ENCODE data around the gene IL4I1. TPM values are rescaled to one million over a fixed set of nuclear protein-coding genes. Genes with fewer than 3 reads are reported as not detected.

IL4I1 gene
- total and polyA plus RNA-seq, 4 donors = 0.30 to 1.3 (median 0.61) TPM

GRCh38 chr19:49859682-49860335 is 36.9 kb downstream of the IL4I1 start:
- 87% methylated on average over 16 of the region's 22 CpGs for WGBS (ENCODE audit: insufficient coverage)
- Histone ChIP-seq H3K4me1 (ENCODE audit: control insufficient read depth, insufficient read depth, low read length) (peaks cover 35% of the 10 kb centered on the region), H3K36me3 (ENCODE audit: control insufficient read depth, insufficient read depth, low read length) (peaks cover 100% of the 10 kb centered on the region), H3K4me3 (ENCODE audit: low read depth, low read length) (no peak overlapping the region), H3K27ac (ENCODE audit: low read depth, low read length) (no peak overlapping the region), H3K9me3 (ENCODE audit: control insufficient read depth, insufficient read depth, low read length) (no peaks in the 10 kb centered on the region), H3K27me3 (ENCODE audit: control insufficient read depth, insufficient read depth, low read length) (no peaks in the 10 kb centered on the region)
- DNase-seq (ENCODE audit: low read depth in 4 of 6, low spot score in 6 of 6) = no peak

GRCh38 chr19:49858088-49858985 is 38.4 kb downstream of the IL4I1 start:
- Histone ChIP-seq H3K27me3 (ENCODE audit: control insufficient read depth, insufficient read depth, low read length) (no peaks in the 10 kb centered on the region), H3K9me3 (ENCODE audit: control insufficient read depth, insufficient read depth, low read length) (no peaks in the 10 kb centered on the region), H3K27ac (ENCODE audit: low read depth, low read length) (peak overlapping the region; percentile 33), H3K4me3 (ENCODE audit: low read depth, low read length) (no peak overlapping the region), H3K4me1 (ENCODE audit: control insufficient read depth, insufficient read depth, low read length) (peaks cover 44% of the 10 kb centered on the region), H3K36me3 (ENCODE audit: control insufficient read depth, insufficient read depth, low read length) (peaks cover 98% of the 10 kb centered on the region)
- WGBS (ENCODE audit: insufficient coverage) = 82% methylated on average over 33 of the region's 37 CpGs
- DNase-seq (ENCODE audit: low read depth in 4 of 6, low spot score in 6 of 6) = no peak

- H3K36me3 ChIP-seq (ENCODE audit: control insufficient read depth, insufficient read depth, low read length) = peaks cover 92% of the 10 kb centered on the region
- no peaks in the 10 kb centered on the region for H3K27me3 ChIP-seq (ENCODE audit: control insufficient read depth, insufficient read depth, low read length)
- no peaks in the 10 kb centered on the region for H3K9me3 ChIP-seq (ENCODE audit: control insufficient read depth, insufficient read depth, low read length)
- 80% methylated on average over 4 of the region's 5 CpGs for WGBS (ENCODE audit: insufficient coverage)
- H3K4me3 ChIP-seq (ENCODE audit: low read depth, low read length) = no peak overlapping the region
- H3K27ac ChIP-seq (ENCODE audit: low read depth, low read length) = no peak overlapping the region
- peaks cover 50% of the 10 kb centered on the region for H3K4me1 ChIP-seq (ENCODE audit: control insufficient read depth, insufficient read depth, low read length)
- DNase-seq (ENCODE audit: low read depth in 4 of 6, low spot score in 6 of 6) = no peak
These were observed 38.9 kb downstream of the IL4I1 start for GRCh38 chr19:49857838-49858087.

GRCh38 chr19:49857061-49857837 is 39.4 kb downstream of the IL4I1 start:
- Histone ChIP-seq H3K4me3 (ENCODE audit: low read depth, low read length) (no peak overlapping the region), H3K27ac (ENCODE audit: low read depth, low read length) (no peak overlapping the region), H3K27me3 (ENCODE audit: control insufficient read depth, insufficient read depth, low read length) (no peaks in the 10 kb centered on the region), H3K4me1 (ENCODE audit: control insufficient read depth, insufficient read depth, low read length) (peaks cover 50% of the 10 kb centered on the region), H3K36me3 (ENCODE audit: control insufficient read depth, insufficient read depth, low read length) (peaks cover 87% of the 10 kb centered on the region), H3K9me3 (ENCODE audit: control insufficient read depth, insufficient read depth, low read length) (no peaks in the 10 kb centered on the region)
- 89% methylated on average over 26 of the region's 26 CpGs for WGBS (ENCODE audit: insufficient coverage)
- no peak for DNase-seq (ENCODE audit: low read depth in 4 of 6, low spot score in 6 of 6)

- no peak for DNase-seq (ENCODE audit: low read depth in 4 of 6, low spot score in 6 of 6)
- H3K36me3 ChIP-seq (ENCODE audit: control insufficient read depth, insufficient read depth, low read length) = peaks cover 83% of the 10 kb centered on the region
These were observed 40.1 kb downstream of the IL4I1 start for GRCh38 chr19:49856574-49857021.

GRCh38 chr19:49855676-49856573 is 40.8 kb downstream of the IL4I1 start:
- 80% methylated on average over 17 of the region's 21 CpGs for WGBS (ENCODE audit: insufficient coverage)
- DNase-seq (ENCODE audit: low read depth in 4 of 6, low spot score in 6 of 6) = no peak
- H3K9me3 ChIP-seq (ENCODE audit: control insufficient read depth, insufficient read depth, low read length) = no peaks in the 10 kb centered on the region
- H3K27ac ChIP-seq (ENCODE audit: low read depth, low read length) = no peak overlapping the region
- peaks cover 77% of the 10 kb centered on the region for H3K36me3 ChIP-seq (ENCODE audit: control insufficient read depth, insufficient read depth, low read length)
- H3K27me3 ChIP-seq (ENCODE audit: control insufficient read depth, insufficient read depth, low read length) = no peaks in the 10 kb centered on the region
- no peak overlapping the region for H3K4me3 ChIP-seq (ENCODE audit: low read depth, low read length)
- H3K4me1 ChIP-seq (ENCODE audit: control insufficient read depth, insufficient read depth, low read length) = peaks cover 53% of the 10 kb centered on the region

More at GRCh38 chr19:49856574-49857021, 40.1 kb downstream of the IL4I1 start:
- no peaks in the 10 kb centered on the region for H3K27me3 ChIP-seq (ENCODE audit: control insufficient read depth, insufficient read depth, low read length)
- no peak overlapping the region for H3K4me3 ChIP-seq (ENCODE audit: low read depth, low read length)
- no peak overlapping the region for H3K27ac ChIP-seq (ENCODE audit: low read depth, low read length)
- H3K4me1 ChIP-seq (ENCODE audit: control insufficient read depth, insufficient read depth, low read length) = peaks cover 56% of the 10 kb centered on the region
- H3K9me3 ChIP-seq (ENCODE audit: control insufficient read depth, insufficient read depth, low read length) = no peaks in the 10 kb centered on the region
- WGBS (ENCODE audit: insufficient coverage) = 92% methylated on average over 12 of the region's 18 CpGs

- peaks cover 70% of the 10 kb centered on the region for H3K36me3 ChIP-seq (ENCODE audit: control insufficient read depth, insufficient read depth, low read length)
These were observed 41.4 kb downstream of the IL4I1 start for GRCh38 chr19:49855277-49855675.

GRCh38 chr19:49854378-49855263 is 42.1 kb downstream of the IL4I1 start:
- whole genome bisulfite sequencing (ENCODE audit: insufficient coverage) = 88% methylated on average over 35 of the region's 39 CpGs
- peaks cover 64% of the 10 kb centered on the region for H3K36me3 ChIP-seq (ENCODE audit: control insufficient read depth, insufficient read depth, low read length)

More at GRCh38 chr19:49855277-49855675, 41.4 kb downstream of the IL4I1 start:
- 90% methylated on average over 12 of the region's 12 CpGs for WGBS (ENCODE audit: insufficient coverage)
- Histone ChIP-seq H3K9me3 (ENCODE audit: control insufficient read depth, insufficient read depth, low read length) (no peaks in the 10 kb centered on the region), H3K4me3 (ENCODE audit: low read depth, low read length) (no peak overlapping the region), H3K27me3 (ENCODE audit: control insufficient read depth, insufficient read depth, low read length) (no peaks in the 10 kb centered on the region), H3K27ac (ENCODE audit: low read depth, low read length) (no peak overlapping the region), H3K4me1 (ENCODE audit: control insufficient read depth, insufficient read depth, low read length) (peaks cover 46% of the 10 kb centered on the region)
- no peak for DNase-seq (ENCODE audit: low read depth in 4 of 6, low spot score in 6 of 6)

More at GRCh38 chr19:49854378-49855263, 42.1 kb downstream of the IL4I1 start:
- Histone ChIP-seq H3K27me3 (ENCODE audit: control insufficient read depth, insufficient read depth, low read length) (no peaks in the 10 kb centered on the region), H3K4me1 (ENCODE audit: control insufficient read depth, insufficient read depth, low read length) (peaks cover 46% of the 10 kb centered on the region), H3K27ac (ENCODE audit: low read depth, low read length) (no peak overlapping the region), H3K4me3 (ENCODE audit: low read depth, low read length) (no peak overlapping the region), H3K9me3 (ENCODE audit: control insufficient read depth, insufficient read depth, low read length) (no peaks in the 10 kb centered on the region)
- no peak for DNase-seq (ENCODE audit: low read depth in 4 of 6, low spot score in 6 of 6)
